Measurements from ENCODE around the gene PIGQ.

PIGQ gene

GRCh38 chr16:569445-570254 lies at the start of gene PIGQ:
Gene PIGQ, plus strand, starts transcription at chr16:569968. Its CDS starts 4,107 bp downstream, at chr16:574075.
- DNase-seq: peak; percentile 76

DNA sequence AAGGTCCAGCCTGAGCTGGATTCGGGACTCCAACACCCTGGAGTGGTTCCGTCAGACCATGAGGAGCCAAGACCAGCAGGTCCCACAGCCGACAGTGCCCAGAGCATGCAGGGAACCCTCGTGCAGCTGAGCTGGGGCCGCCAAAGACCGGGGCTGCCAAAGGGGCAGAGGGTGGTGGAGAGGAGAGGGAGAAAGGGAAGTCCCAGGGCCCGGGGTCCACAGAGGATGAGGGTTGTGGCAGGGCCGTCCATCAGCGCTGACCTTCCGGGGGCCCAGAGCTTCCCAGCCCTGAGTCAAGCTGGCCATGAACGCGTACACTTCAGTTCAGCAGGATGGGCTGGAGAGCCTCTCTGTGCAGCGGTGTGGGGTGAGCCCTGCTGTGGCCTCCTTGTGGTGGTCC lies 48.9 kb upstream of the PIGQ start:
- no peak for DNase-seq

GRCh38 chr16:521381-522210 lies 48.2 kb upstream of the PIGQ start:
- no peak for DNase-seq

- no peak for DNase-seq
Measured at GRCh38 chr16:522320-523096, 47.3 kb upstream of the PIGQ start.

DNA sequence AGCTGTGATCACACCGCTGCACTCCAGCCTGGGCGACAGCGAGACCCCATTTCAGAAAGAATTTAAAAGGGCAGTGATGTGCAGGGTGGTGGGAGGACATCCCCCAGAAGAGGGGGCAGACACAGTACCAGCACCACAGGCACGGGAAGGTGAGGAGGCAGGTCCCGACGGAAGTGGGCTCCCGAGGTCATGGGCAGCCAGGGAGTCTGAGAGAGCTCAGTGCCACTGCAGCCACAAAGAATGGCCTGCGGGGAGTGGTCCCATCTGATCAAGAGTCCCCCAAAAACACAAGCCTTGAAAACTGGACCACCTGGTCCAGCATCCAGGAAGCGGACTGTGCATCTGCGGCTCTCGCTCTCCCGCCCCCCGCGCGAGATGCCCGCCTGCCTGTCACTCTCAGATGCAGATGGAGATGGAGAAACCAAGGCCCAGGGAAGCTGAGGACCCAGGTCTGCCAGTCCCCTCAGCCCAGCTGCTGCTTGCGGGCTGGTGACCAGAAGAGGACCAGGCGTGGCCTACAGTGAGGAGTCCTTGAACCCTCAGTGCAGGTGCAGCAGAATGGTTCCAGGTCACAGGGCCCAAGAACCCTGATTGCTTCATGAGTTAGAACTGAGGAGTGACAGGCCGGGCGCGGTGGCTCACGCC lies 46.5 kb upstream of the PIGQ start:
- no peak for DNase-seq

GRCh38 chr16:524274-525040 lies 45.3 kb upstream of the PIGQ start:
- DNase-seq: no peak

DNA sequence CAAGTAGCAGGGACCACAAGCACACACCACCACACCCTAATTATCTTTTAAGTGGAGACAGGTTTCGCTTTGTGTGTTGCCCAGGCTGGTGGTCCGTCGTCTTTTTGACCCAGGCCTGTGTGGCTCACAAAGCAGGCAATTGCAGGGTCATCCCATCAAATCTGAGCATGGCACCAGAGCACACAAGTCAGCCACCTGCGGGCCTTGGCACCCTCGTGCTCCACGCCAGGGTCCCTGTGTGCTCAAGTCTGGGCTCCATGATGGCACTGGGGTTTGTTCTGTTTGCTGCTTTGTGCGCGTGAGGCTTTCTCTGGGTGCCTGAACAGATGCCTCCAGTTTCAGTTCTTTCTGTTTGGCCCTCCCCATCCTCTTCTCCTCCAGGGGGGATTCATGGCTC lies 44.6 kb upstream of the PIGQ start:
- no peak for DNase-seq

DNA sequence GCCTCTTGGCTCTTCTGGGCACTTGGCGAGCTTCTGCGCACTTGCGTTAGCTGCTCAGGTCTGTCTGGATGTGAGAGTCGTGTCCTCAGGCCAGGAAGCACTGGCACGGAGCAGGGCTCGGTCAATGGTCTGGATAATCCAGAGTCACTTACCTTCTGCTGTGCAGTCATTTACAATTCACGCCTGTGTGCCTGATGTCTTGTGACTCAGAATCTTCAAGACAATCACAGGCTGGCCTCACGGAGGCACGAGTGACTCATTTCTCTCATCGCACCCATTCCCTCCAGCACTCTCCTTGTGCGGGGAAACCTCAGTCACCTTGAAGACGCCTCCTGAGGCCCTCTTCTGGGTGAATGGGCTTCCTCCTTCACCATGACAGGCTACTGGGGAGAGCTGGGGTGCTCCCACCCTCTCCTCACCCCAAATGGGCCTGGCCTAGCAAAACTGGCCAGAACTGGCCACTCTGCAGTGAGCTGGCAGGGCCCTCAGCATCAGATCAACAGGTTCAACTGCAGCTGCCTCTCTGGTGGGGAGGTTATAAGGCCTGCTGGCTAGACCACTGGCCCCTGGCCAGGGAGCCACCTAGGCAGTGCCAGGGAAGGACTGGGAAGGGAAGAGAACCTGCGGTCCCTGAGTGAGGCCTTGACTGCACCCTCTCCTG lies 44.1 kb upstream of the PIGQ start:
- DNase-seq: peak; percentile 65

DNA sequence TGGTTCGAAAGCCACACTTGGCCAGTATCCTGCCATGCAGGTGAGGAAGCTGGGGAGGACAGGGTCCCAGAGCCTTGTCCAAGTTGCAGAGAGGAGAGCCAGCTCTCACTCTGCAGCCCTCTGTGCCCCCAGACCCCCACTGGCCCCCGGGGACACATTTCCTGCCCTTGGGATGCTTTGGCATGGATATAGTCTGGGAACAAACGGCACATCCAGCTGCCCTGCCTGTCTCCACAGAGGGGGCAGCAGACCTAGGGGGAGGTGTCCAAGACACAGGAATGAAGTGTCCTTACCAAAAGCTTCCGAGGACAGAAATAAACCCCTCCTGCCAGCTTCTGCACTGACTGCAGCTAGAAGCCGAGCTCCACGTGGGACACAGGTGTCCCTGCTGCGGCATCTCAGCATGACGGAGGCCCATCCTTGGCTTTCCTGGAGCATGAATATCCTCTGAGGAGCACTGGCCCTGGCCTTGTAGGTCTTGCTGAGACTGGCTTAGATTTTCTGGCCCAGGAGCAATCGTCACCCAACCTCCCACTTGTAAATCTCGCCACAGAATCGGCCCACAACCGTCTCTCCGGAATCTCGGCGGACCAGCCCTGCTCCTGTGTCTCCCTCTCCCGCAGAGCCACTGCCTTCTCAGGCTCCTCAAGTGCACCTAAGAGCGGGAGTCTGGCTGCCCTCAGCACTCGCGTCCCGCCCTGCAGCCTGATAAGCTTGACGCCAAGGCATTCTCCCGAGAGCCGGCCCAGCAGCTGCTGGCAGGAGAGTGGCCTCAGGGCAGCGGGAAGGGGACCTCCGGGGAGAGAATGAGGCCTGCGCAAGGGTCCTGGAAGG lies 43.4 kb upstream of the PIGQ start:
- DNase-seq: peak; percentile 20

DNA sequence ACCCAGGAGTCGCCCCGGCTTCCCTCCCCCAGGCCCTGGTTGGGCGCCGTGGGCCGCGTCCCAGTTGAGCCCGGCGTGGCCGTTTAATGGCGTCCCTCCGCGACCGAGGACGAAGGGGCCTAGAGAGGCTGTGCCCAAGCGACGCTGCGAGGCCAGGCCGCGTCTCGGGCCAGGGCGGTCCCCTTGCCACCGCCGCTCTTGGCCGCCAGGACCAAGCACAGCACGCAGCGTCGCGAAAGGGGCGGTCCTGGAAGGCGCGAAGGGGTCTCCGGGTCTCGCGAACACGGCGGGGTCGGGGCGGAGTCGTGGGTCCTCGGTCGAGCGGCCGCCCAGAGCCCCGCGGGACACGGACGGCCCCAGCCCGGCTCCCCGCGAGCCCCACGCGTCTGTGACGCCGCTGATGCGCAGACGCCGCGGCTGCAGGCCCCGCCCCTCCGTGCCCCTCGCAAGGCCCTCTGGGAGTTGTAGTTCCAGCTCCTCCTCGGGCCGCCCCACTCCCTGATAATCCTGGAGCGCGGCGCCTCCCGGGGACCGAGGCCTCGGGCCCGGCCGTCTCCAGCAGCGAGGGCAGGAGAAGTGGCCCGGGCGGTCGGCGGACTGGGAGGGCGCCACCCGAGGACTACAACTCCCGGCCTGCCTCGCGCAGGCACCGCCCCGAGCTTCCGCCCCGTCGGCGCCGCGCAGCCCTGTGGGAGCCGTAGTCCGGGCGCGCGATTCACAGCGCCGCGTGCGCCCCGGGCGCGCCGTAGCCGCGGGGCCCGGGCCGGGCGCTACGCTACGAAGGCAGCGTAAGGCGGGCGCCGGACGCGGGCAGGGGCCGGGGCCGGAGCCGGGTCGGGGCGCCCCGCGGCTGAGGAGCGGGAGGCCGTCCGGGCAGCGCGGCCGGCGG lies 42.5 kb upstream of the PIGQ start, which contains the start of gene CAPN15:
CAPN15 (plus strand) TSS at position 698 of the 889 bp plus-strand sequence. CDS start 19,127 bp downstream, outside the sequence.
- peak; percentile 88 for DNase-seq

DNA sequence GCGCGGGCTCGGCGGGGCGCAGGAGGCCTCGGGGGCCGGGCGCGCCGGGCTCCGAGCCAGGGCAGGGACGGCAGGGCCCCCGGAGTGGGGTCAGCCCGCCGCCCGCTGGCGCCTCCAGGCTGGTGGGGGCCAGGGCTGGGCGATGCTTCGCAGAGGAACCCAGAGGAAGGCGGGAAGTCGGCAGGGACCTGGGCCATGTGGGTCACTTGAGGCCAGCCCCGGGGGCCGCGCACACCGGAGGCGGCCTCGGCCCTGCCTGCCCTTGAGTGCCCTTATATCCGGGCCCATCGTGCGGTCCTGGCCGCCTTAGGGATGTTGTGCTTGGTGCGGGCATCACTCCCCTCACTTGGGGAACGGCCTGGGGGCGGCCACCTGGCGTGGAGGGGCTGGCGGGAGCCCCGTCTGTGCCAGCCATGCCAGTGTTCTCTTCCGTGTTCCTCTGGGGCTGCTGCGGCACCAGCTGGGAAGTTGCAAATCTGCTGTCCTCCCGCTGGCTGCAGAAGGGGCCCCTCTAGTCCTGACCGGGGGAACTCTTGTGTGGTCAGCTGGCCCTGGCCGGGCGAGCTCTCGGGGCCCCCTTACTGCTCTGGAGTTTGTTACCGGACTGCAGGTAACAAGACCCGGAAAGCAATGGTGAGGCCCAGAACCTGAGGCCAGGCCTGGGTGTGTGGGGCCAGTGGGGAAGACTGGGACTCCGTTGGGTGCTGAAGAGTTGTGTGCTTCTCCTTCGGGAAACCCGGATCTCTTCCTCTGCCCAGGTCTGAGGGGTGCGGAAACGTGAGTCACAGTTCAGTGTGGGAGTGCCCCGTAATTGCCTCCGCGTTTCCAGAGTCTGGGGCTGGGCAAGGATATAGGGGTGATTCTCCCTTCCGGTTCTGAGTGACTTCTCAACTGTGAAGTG lies 41.4 kb upstream of the PIGQ start:
- DNase-seq: peak; percentile 37

DNA sequence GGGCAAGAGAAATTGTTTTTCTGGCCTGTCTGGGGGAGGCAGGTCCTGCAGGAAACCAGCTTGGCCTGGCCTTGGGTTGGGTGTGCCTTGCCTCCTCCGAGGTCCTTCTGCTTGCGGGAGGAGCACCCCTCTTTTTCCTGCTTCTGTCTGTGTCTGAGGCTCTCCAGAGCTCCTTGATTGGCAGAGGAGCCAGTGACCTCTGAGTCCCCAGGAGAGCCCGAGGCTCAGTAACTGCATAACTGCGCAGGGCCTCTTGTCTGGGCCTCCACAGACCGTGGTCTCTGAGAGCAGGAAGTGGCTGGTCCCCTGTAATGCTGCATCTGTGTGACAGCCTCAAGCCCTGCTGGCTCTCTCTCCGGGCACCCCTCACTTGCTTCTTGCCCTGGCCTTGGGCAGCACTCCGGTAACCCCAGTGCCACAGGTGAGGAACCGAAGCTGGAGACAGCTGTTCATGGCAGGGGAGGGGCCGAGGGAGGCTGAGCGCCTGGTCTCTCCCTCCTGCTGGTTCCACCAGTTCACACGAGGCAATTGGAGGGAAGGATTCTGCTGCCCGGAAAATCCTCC lies 40.7 kb upstream of the PIGQ start:
- DNase-seq: peak; percentile 29

GRCh38 chr16:530111-530817 lies 39.5 kb upstream of the PIGQ start:
- no peak for DNase-seq

GRCh38 chr16:531494-532125 lies 38.2 kb upstream of the PIGQ start:
- no peak for DNase-seq

DNA sequence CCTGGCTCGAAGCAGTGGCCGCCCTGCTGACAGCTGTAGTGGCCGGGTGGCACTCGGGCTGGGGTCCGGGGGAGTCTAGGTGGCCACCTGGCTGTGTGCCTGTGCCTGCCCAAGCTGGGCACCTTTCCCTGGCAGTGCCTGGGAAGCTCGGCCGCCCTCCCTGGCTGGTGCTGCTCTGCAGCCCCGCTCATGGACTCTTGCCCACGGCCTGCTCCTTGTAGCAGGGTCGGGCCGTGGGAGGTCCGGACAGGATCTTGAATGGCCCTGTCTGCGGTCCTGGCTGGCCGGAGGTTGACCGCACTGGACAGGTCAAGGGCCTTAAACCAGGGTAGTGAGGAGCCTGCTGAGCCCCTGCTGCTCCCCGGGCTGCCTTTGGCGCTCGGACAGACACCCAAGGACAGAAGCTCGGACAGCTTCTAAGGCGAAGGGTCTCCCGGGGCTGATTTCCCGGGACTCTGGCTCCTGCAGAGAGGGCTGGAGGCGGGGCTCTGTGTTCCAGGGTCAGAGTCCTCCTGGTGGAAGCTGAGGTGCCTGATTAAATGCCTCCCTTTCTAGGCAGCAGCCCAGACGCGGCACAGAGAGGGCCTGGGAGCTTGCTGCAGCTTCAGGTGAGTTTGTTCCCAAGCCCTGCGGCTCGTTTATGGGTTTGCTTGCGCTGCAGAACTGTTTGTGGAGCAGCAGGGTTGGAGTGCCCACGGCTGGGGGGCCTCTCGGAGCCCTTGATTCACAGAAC lies 36.2 kb upstream of the PIGQ start:
- DNase-seq: no peak

GRCh38 chr16:534135-534534 lies 35.6 kb upstream of the PIGQ start:
- DNase-seq: no peak
